CD4-positive, alpha-beta T cell treated with Interferon alpha-2 for 1 hour (primary cell): ENCODE measurements around the gene LINGO3.
"Not testable (repeated sequence)": the region's sequence is repeated elsewhere in the genome, so short reads cannot be mapped to it uniquely, and the experiment has no call there.

Source experiments
- DNase-seq, 2 donors: peaks; one replicate each; pipeline ENCODE4 v3.0.0-alpha.2; 2020 to 2022

The LINGO3 gene

GRCh38 chr19:2302319-2303210 is 5.4 kb downstream of the LINGO3 start:
- DNase-seq: peak in 1 of 2 donors; percentile 59

GRCh38 chr19:2300533-2300932 is 7.4 kb downstream of the LINGO3 start:
- DNase-seq: no peak

GRCh38 chr19:2296141-2296540 is 11.8 kb downstream of the LINGO3 start:
- no peak for DNase-seq

GRCh38 chr19:2294687-2295335 is 13.1 kb downstream of the LINGO3 start:
- DNase-seq: no peak

GRCh38 chr19:2291185-2291751 is 16.7 kb downstream of the LINGO3 start:
- DNase-seq: no peak

- DNase-seq: no peak
Observed at GRCh38 chr19:2290441-2291184, 17.3 kb downstream of the LINGO3 start.

- peak; percentile 60 to 67 for DNase-seq
Observed at GRCh38 chr19:2289714-2290435, 18.1 kb downstream of the LINGO3 start.

- DNase-seq: no peak
Observed at GRCh38 chr19:2288818-2289713, 18.9 kb downstream of the LINGO3 start.

- no peak for DNase-seq
Observed at GRCh38 chr19:2288338-2288817, 19.6 kb downstream of the LINGO3 start.

GRCh38 chr19:2287585-2288337 is 20.2 kb downstream of the LINGO3 start:
- DNase-seq: no peak

- DNase-seq: no peak
Observed at GRCh38 chr19:2286402-2287140, 21.4 kb downstream of the LINGO3 start.

- DNase-seq: no peak
Observed at GRCh38 chr19:2283835-2284507, 24.0 kb downstream of the LINGO3 start.

- DNase-seq: no peak
Observed at GRCh38 chr19:2282862-2283237, 25.1 kb downstream of the LINGO3 start.

GRCh38 chr19:2282062-2282861 is 25.7 kb downstream of the LINGO3 start, which contains the start of gene PEAK3:
PEAK3 (minus strand) TSS chr19:2282175; CDS start chr19:2280931, 1,244 bp downstream.
- DNase-seq: peak; percentile 47 to 54

- DNase-seq: not testable (repeated sequence)
Observed at GRCh38 chr19:2281265-2282061, 26.5 kb downstream of the LINGO3 start.

GRCh38 chr19:2280633-2281264 is 27.2 kb downstream of the LINGO3 start:
- no peak for DNase-seq
